Measurements from ENCODE around the gene GALNS. TPM values are rescaled to one million over a fixed set of nuclear protein-coding genes. Genes with fewer than 3 reads are reported as not detected.

The GALNS gene
- total and polyA plus RNA-seq, 2 donors (not counting 3 experiments of a cell fraction or from before 2014, with no cell fraction given): 21.8 to 40.2 TPM

DNA sequence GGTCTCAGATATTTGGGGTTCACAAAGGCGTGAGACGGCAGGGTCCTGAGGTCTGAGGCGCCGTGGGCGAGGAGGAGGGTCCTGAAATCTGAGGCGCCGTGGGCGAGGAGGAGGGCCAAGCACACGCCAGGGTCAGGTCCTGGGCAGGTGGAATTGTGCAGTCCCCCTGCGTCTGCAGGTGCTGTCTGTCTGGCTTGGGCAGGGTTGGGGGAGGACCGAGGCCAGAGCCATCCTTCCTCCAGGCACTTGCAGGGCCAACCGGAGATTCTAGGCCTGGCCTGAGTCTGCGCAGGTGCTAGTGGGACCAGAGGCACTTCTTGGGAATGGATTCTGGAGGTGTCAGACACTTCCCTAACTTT lies 42.6 kb downstream of the GALNS start:
- DNase-seq (ENCODE audit: low read depth, low spot score) (no peak), FAIRE-seq (no peak)
- Histone ChIP-seq H3K4me2 (ENCODE audit: insufficient read depth, low read length) (no peak overlapping the region), H2AFZ (ENCODE audit: low read depth, low read length) (no peak overlapping the region), H3K27me3 (ENCODE audit: control insufficient read depth in 2 of 2, insufficient read depth in 2 of 2, low read length in 2 of 2) (no peaks in the 10 kb centered on the region), H3K9me1 (replicated peaks; ENCODE audit: control insufficient read depth, extremely low read depth, insufficient read depth, low read length) (no peaks in the 10 kb centered on the region), H3K4me3 (replicated peaks in 1 of 3; ENCODE audit: insufficient read depth in 1 of 3, low read depth in 1 of 3, low read length in 3 of 3) (no peak overlapping the region), H4K20me1 (replicated peaks; ENCODE audit: control insufficient read depth, extremely low read depth, insufficient read depth, low read length) (no peaks in the 10 kb centered on the region), H3K9me3 (replicated peaks; ENCODE audit: control insufficient read depth, insufficient read depth, low read length) (no peaks in the 10 kb centered on the region), H3K36me3 (ENCODE audit: control insufficient read depth in 2 of 2, extremely low read depth in 1 of 2, insufficient read depth in 2 of 2, low read length in 2 of 2) (peaks cover 0 to 10% of the 10 kb centered on the region in 2 experiments), H3K4me1 (ENCODE audit: control insufficient read depth, extremely low read depth, insufficient read depth, low read length) (peaks cover 17% of the 10 kb centered on the region), H3K27ac (ENCODE audit: insufficient read depth, low read depth, low read length) (no peak overlapping the region), H3K9ac (replicated peaks; ENCODE audit: extremely low read depth, insufficient read depth, low read length) (no peak overlapping the region), H3K79me2 (ENCODE audit: control insufficient read depth, insufficient read depth, low read length) (peaks cover 23% of the 10 kb centered on the region)
- TF ChIP-seq POLR2A (IDR thresholded peaks at IDR 0.05; ENCODE audit: low read depth, low read length) (no peak), EZH2 (IDR thresholded peaks at IDR 0.05; ENCODE audit: borderline replicate concordance, low read depth, low read length, severe bottlenecking) (no peak), JUN (IDR thresholded peaks at IDR 0.05; ENCODE audit: borderline replicate concordance, insufficient read depth, insufficient read length, low read depth) (no peak), FOS (IDR thresholded peaks at IDR 0.05; ENCODE audit: borderline replicate concordance, insufficient read depth, low read length) (no peak), POLR2AphosphoS5 (IDR thresholded peaks at IDR 0.05; ENCODE audit: insufficient read depth, low read depth, low read length) (no peak), MYC (IDR thresholded peaks at IDR 0.05; ENCODE audit: low read depth, low read length) (no peak), GATA2 (IDR thresholded peaks at IDR 0.05; ENCODE audit: insufficient read depth, insufficient read length, low read depth, low read length) (no peak)
- TF ChIP-seq, protein P1, sequence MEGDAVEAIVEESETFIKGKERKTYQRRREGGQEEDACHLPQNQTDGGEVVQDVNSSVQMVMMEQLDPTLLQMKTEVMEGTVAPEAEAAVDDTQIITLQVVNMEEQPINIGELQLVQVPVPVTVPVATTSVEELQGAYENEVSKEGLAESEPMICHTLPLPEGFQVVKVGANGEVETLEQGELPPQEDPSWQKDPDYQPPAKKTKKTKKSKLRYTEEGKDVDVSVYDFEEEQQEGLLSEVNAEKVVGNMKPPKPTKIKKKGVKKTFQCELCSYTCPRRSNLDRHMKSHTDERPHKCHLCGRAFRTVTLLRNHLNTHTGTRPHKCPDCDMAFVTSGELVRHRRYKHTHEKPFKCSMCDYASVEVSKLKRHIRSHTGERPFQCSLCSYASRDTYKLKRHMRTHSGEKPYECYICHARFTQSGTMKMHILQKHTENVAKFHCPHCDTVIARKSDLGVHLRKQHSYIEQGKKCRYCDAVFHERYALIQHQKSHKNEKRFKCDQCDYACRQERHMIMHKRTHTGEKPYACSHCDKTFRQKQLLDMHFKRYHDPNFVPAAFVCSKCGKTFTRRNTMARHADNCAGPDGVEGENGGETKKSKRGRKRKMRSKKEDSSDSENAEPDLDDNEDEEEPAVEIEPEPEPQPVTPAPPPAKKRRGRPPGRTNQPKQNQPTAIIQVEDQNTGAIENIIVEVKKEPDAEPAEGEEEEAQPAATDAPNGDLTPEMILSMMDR (IDR thresholded peaks at IDR 0.05; ENCODE audit: extremely low read depth in 1 of 2, insufficient read depth in 1 of 2, low read depth in 1 of 2, low read length in 2 of 2): no peak
- TF ChIP-seq, protein P2, sequence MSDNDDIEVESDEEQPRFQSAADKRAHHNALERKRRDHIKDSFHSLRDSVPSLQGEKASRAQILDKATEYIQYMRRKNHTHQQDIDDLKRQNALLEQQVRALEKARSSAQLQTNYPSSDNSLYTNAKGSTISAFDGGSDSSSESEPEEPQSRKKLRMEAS (IDR thresholded peaks at IDR 0.05; ENCODE audit: insufficient read depth, insufficient read length): no peak
- no TSS peak for BruUV-seq (replicated peaks)
- dilution Hi-C loops (cut with MboI; ENCODE audit: extremely low pct_ligation_motif_present, low sequenced_read_pairs) (no loop called here), intact Hi-C loops (cut with micrococcal nuclease) (loop anchor here (5.0 kb wide), 1 partner anchor 108 kb away; no protein-coding TSS in a partner anchor)
- CTCF ChIA-PET: interaction anchor here (0.6 to 4.9 kb wide), 4 partner anchors 19 to 353 kb away, joined by 3 to 50 read pairs (median 4); partner anchors contain the start of genes GALNS and TRAPPC2L
- POLR2A ChIA-PET: no interaction called here
